A172 (cell line): ENCODE data around the gene PAK2. TPM values are rescaled to one million over a fixed set of nuclear protein-coding genes. Genes with fewer than 3 reads are reported as not detected.
"Not testable (repeated sequence)": the region's sequence is repeated elsewhere in the genome, so short reads cannot be mapped to it uniquely, and the experiment has no call there.

ENCODE experiments used
- DNase-seq: peaks from one replicate; pipeline ENCODE4 v3.0.0-alpha.2; 2015; ENCODE audit warnings: low spot score
- total RNA-seq: library from RNA; depleted of rRNA; stranded (reverse); fragments of >200 nt; shearing (Covaris generic); gene quantifications from 2 replicates; pipeline ENCODE4 v1.2.3, GENCODE V29; 2014; rRNA removed

The PAK2 gene
- 46.0 and 54.0 TPM in 2 replicates for total RNA-seq

DNA sequence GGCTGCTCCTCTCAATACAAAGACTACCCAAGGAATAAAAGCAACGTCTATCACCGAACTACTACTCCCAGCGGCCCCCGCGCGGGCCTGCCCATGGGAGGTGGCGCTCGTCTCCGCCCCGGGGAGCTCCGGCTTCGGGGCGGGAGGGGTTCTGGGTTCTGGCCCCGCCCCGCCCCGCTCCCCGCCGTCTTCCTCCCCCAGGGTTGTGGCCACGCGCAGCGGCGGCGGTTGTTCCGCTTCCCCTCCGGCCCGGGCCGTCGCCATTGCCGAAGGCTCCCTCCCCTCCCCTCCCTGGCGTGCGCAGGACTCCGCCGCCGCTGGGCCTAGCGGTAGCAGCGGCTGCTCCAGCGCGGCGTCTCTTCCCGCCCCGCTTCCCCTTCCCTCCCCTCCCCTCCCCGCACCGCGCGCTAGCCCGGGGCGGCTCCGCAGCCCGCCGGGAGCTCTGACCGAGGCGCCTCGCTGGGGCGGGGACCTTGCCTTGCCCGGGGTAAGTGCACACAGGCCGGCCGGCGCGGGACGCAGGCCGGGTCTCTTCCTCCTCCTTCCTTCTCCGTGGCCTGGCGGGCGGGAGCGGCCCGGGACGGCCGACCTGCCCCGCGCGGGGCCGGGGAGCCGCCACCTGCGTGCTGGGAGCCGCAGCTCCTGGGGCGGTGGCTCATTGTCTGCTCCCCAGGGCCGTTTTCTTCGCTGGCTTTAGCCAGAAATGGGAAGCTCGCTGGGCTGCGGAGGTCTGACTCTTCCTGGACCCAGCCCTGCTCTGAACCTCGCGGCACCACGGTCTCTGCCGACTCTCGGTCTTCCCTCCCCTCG lies at the start of gene PAK2:
TSS of gene PAK2 (plus strand) at position 187 of the 810 bp plus-strand sequence. CDS start 42,790 bp downstream, outside the sequence.
- peak; percentile 81 for DNase-seq

DNA sequence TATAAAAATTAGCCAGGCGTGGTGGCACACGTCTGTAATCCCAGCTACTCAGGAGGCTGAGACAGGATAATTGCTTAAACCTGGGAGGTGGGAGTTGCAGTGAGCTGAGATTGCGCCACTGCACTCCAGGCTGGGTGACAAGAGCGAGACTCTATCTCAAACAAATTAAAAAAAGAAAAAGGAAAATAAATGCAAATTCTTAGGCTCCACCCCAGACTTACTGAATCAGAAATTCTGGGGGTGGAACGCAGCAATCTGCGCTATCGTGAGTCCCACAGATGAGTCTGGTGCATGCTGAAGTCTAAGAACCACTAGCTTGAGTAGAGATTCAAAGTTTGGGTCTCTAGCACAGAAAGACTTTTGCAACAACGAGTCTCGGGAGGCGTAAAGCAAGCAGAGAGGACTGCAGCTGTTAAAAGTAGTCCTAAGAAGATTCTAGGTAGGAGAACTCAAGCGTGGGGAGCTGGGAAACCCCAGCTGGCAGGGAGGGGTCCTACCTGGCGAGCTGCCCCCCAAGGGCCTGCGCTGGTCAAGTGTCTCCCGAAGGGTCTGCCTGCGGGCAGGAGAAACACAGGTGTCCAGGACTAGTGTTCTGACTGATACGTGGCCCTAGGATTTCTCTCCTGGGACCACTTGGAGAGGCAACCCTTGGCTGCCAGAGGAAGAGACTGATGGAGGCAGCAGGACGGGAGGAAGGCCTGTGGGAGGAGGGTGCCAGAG lies 49.6 kb upstream of the PAK2 start:
- no peak for DNase-seq

DNA sequence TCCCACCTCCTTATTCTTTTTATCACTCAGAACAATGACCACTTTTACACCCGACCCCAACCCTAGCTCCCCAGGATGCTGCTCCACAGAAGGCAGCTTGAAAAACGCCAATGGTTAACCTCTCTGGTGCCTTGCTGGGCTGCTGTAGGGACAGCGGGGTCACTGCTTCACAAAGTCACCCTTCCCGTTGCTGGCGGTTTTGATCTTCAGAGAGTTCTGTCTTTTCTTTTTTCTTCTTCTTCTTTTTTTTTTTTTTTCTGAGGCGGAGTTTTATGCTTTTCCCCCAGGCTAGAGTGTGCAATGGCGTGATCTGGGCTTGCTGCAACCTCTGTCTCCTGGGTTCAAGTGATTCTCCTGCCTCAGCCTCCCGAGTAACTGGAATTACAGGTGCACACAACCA lies 48.3 kb upstream of the PAK2 start:
- DNase-seq, result no peak

DNA sequence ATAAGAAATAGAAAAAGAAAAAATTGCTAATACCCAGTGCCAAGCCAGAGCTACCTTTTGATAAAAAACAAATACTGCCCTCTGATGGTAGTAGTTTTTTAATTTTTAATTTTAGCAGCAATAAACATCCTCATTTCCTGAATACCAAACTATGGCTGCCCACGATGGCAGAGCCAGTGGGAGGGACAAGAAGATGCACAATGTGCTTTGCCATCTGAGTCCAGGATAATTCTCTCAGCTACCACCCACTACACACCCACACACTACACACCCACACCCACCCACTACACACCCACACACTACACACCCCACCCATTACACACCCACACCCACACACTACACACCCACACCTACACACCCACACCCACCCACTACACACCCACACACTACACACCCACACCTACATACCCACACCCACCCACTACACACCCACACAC lies 45.4 kb upstream of the PAK2 start:
- DNase-seq, result peak; percentile 21

DNA sequence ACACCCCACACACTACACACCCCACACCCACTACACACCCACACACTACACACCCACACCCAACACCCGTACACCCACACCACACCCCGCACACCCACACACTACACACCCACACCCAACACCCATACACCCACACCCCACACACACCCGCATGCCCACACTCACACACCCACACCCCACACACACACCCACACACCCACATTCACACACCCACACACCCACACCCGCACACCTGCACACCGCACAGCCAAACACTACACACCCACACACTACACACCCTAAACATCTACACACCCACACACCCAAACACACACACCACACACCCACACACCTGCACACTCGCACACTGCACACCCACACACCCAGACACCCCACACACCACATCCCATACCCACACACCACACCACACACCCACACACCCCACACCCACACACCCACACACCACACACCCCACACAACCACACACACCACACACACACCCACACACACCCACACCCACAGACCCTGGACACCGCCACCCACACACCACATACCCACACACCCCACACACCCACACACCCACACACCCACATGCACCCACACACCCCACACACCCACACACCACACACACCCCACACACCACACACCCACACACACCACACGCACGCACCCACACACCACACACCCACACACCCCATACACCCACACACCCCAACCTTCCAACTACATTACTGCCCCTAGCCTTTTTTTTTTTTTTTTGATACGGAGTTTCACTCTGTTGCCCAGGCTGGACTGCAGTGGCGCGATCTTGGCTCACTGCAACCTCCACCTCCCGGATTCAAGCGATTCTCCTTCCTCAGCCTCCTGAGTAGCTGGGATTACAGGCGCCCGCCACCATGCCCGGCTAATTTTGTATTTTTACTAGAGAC lies 44.5 kb upstream of the PAK2 start:
- no peak for DNase-seq

DNA sequence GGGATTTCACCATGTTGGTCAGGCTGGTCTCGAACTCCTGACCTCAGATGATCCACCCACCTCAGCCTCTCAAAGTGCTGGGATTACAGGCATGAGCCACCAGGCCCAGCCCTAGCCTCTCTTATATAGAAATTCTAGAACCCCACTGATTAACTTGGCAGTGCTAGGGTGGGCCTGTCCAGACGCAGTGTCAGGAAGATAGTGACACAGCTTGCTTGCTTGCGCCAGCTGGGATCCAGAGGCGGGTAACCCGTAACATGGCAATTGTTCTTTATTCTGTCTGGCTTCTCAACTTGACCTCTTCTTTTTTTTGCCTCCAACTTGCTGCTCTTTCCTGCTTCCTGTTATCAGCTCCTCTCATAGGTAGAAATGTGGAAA lies 43.8 kb upstream of the PAK2 start:
- no peak for DNase-seq

DNA sequence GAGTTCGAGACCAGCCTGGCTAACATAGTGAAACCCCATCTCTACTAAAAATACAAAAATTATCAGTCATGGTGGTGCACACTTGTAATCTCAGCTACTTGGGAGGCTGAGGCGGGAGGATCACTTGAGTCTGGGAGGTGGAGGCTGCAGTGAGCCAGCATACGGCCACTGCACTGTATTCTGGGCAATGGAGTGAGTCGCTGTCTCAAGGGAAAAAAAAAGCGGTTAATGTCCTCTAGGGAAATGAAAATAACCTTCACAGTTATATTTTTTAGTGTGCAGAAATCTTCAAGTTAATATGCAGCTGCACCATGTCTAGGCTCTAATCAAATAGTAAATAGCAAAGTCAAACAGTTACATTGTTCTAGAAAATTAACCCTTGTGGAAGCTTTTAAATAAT lies 42.4 kb upstream of the PAK2 start:
- DNase-seq, result no peak

DNA sequence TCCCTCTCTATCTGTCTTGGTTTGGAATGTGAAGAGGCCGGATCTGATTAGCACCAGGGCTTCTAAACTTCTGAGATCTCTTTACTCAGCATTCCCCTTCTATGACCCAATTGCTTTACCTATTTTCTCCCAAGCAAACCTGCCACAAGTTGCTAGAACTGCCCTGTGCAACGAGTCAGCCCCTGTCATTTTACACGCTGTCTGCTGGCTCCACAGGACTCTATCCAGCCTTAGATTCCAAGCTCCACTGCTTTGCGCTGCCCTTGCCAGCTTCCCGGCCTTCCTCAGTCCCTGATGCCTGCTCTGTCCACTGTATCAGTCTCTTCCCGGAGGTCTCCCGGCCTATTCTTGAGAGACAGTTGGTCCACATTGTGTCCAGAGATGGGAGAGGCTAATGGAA lies 39.9 kb upstream of the PAK2 start:
- no peak for DNase-seq

DNA sequence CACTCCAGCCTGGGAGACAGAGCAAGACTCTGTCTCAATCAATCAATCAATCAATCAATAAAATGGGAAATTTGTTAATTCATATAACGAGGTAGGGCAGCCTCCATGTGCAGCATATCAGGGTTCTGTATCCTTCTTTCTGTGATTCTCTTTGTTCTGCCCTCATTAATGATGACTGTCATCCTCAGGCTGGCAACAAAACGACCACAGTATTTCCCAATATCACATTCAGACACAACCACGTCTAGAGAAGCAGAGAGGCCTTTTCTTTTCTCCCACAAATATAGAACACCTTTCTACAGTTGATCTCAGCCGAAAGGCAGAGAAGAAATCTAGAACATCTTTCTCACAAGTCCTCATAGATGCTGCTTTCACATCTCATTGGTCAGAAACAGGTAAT lies 38.9 kb upstream of the PAK2 start:
- DNase-seq, result no peak

DNA sequence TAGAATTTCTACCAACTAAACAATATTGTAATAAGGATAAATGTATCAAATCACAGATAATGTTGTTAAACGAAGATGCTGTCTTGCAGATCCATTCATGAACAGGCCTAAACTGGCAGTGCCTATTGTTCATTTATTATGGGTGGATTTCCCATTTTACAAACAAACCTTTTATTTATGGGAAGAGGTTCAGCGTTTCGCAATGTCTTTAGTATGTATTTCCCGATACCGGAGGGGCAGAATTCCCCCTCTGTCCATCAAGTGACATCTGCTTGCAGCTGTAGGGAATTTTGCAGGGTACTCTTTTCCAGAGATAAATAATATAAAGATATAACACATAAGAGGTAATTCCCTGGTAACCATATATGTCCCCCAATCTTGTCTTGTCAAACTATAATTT lies 33.3 kb upstream of the PAK2 start:
- DNase-seq, result no peak

DNA sequence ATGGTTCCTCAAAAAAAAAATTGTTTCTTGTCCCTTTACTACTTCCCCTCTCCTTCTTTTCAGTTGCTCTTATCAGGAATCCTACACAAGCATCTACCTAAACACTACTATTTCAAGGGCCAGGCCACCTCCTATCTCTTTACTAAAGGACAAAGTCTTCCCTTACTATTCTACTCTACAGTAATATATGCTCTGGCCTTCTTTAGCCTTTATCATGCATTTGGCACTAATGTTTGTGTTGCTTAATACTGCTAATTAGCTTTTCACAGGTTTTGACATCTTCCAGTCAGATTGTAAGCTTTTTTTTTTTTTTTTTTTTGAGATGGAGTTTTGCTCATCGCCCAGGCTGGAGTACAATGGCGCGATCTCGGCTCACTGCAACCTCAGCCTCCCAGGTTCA lies 32.9 kb upstream of the PAK2 start:
- DNase-seq, result no peak

DNA sequence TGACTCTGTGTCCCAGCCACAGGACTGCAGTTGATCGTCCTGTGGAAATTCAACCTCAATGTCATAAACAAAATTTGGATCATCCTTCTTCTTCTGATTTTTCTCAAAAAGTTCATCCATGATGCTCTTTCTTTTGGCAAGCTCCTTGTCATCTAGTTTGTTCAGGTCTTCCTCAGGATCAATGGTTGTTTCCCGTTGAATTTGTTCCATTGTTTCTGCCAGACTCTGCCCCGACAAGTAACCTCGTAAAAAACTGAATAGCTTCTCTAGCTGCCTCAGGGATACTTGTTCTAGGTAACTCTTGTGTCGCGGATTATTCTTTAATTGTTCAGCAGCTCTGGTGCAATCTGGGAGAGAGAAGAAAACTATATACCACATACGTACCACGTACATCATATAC lies 32.1 kb upstream of the PAK2 start:
- DNase-seq, result no peak

DNA sequence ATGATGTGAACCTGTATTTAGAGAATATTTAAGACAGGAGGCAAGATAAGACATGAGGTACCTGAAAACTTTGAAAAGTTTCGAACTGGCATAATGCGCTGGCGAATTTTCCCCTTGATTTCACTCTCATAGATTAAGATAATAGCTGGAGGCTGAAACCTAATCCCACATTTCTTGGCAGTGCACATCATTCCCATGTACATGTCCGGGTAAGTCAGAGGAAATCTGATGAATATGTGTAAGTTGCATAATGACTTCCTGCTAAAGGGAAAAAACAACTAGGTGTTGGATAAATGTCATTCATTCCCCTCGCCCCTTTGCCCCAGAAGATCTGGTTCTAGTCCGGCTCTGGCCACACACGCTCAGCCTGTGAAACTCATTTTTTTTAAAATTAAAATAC lies 31.2 kb upstream of the PAK2 start:
- no peak for DNase-seq

DNA sequence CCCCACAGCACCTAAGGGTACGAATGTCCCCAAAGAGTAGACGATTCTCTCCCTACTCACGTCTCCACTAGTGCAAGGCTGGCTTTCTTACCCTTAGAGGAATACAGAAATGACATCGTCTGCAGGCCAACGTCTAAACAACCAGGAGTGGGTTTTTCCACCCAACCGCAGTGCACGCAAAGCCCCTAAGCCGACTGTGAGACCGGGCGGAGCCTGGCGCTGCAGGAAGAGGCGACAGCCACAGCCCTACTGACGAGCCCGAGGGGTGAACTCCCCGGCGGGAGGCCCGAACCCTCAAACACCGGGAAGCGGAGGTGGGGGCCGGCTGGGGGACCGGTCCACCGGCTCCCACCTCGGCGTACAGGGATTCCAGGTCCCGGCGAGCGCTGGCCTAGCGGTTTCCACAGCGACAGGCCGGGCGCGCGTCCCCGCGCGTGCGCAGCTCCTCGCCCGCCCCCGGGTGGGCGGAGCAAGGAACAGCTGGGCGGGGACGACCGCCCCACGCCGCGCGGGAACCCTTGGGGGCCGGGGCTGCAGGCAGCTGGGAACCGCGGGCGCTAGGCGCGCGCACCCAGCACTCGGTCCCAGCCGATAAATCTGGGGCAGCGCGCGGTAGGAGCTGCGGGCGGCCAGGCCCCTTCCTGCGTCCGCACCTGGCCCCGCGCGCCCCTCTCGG lies 27.7 kb upstream of the PAK2 start, which contains the start of the genes CEP19 and PIGX:
TSS of gene CEP19 (minus strand) at position 413 of the 676 bp plus-strand sequence. CDS start 3,593 bp downstream, outside the sequence.
TSS of gene PIGX (plus strand) at position 540 of the 676 bp plus-strand sequence.
- DNase-seq, result peak; percentile 74

DNA sequence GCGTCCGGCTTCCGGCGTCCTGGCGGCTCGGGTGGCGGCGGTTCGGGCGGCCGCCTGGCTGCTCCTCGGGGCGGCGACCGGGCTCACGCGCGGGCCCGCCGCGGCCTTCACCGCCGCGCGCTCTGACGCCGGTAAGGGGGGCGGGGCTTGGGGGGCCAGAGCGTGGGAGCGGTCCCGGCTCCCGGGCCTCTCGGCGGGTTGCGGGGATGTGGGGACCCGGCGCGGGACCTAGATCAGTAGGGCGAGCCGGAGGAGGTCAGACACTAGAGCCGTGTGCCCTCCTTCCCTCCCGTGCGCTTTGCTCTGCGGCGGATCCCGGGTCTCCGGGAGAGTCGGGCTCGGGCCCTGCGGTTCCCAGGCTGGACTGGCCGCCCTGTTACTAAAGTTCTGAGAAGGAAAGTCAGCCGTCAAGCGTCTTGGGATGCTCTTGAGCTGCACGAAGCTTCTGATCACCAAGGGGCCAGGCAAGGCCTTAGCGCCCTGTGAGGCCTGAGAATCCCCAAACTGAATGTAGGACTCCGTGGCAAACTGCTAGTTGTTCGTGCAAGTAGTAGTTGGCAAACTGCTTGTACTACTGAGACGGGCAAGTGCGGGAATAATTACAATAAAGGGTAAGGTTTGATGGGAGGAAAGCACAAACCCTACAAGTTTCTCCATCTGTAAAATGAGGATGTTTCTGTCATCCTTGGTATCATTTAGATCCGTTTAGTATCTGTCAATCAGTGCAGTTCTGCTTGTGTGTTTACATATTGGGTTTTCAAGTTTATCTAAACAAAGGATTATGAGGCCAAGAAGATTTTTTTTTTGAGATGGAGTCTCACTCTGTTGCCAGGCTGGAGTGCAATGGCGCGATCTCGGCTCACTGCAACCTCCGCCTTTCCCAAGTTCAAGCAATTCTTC lies 26.9 kb upstream of the PAK2 start:
- peak; percentile 48 for DNase-seq

DNA sequence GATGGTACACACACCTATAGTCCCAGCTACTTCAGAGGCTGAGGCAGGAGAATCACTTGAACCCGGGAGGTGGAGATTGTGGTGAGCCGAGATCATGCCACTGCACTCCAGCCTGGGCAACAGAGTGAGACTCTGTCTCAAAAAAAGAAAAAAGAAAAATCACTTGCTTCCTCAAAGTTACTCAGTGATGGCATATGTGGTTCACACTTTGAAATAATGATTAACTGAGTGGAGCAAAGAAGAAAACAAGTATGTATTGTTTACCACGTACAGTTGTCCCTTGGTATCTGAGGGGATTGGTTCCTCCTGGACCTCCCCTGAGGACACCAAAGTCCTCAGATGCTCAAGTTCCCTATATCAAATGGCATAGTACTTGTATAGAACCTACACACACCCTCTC lies 22.5 kb upstream of the PAK2 start:
- DNase-seq, result not testable (repeated sequence)

DNA sequence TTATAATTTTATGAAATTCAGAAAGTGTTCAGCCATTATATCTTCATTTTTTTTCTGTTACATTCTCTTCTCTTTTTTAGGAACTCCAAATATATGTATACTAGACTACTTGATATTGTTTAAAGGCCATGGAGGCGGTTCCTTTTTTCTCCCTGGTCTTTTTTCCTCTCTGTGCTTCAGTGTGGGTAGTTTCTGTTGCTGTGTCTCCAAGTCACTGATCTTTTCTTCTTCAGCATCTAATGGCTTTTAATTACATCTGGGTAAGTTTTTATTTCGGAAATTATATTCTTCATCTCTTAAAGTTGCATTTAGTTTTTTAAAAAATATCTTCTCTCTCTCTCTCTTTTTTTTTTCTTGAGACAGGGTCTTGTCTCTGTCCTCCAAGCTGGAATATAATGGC lies 18.6 kb upstream of the PAK2 start:
- no peak for DNase-seq

DNA sequence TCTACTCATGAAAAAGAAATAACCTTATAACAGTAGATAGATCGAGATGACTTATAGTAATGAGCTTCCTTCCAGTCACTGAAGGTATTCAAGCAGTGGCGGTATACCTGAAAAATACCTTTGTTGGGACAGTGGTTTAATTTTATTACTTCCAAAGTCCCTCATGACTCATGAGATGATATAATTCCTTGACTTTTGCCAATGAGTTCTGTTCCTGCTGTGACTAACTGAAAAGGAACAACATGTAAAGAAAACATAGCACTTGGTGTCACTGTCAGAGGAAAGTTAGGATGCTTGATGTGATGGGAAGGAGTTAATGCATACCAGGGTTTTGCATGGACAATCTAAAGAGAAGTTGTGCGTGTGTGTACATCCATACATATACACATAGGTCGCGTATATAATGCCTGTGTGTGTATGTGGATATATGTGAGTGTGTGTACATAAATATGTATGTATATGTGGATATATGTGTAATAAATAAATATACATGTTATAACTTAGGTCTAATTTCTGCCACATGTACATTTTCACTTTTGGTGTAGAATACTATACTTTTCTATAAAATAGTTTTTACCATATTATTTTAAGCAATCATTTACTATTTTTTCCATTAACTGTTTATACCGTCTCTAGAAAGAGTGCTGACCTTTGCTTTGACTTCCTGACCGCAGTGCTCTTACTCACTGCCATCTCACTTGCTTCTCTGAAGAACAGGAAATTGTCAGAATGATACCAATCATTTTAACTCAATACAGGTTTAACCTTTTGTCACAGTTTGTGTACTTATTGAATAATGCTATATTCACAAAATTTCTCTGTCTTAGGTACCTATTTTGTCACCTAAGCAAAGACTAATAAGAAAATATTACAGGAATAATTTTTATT lies 12.6 kb upstream of the PAK2 start:
- peak; percentile 58 for DNase-seq

DNA sequence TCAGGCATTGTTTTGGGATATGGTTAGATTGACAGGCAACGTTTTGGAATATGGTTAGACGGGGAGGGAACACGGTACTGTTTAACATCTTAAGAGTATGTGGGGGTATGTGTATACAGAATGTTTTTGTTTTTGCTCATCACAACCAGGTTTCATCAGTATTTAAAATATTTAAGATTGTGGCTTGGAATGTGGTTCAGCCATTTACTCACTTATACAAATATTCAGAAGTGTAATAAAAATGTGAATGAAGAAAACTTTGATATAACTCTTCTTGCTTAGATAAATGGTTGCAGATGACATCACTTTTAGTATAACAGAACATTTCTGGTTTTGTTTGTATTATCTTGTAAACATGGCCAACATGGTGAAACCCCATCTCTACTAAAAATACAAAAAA lies 3.9 kb upstream of the PAK2 start:
- no peak for DNase-seq
